C4-2B (cell line): ENCODE measurements around the gene NOP9.

ENCODE experiments used
- ZFX ChIP-seq: fragments of 450-650 bp; IDR thresholded peaks from 2 replicates; pipeline ENCODE4 v1.6.1; 2017
- TF ChIP-seq, protein P1 (sequence below): fragments of 450-650 bp; conservative IDR thresholded peaks from 2 replicates; pipeline ENCODE4 v1.5.1; 2017; ENCODE audit warnings: mild to moderate bottlenecking

DNA sequence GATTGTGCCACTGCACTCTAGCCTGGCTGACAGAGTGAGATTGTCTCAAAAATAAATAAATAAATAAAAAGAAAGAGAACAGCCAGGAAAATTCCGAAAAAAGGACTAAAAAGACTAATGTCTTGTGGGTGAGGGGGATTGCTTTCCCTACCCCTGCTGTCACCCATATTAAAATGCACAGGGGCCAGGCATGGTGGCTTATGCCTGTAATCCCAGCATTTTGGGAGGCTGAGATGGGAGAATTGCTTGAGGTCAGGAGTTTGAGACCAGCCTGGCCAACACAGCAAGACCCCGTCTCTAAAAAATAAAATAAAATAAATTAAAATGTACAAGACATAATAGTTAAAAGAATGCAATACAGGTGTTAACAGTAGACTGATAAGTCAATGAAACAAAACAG lies 6.1 kb upstream of the NOP9 start:
- TF ChIP-seq, protein P1, sequence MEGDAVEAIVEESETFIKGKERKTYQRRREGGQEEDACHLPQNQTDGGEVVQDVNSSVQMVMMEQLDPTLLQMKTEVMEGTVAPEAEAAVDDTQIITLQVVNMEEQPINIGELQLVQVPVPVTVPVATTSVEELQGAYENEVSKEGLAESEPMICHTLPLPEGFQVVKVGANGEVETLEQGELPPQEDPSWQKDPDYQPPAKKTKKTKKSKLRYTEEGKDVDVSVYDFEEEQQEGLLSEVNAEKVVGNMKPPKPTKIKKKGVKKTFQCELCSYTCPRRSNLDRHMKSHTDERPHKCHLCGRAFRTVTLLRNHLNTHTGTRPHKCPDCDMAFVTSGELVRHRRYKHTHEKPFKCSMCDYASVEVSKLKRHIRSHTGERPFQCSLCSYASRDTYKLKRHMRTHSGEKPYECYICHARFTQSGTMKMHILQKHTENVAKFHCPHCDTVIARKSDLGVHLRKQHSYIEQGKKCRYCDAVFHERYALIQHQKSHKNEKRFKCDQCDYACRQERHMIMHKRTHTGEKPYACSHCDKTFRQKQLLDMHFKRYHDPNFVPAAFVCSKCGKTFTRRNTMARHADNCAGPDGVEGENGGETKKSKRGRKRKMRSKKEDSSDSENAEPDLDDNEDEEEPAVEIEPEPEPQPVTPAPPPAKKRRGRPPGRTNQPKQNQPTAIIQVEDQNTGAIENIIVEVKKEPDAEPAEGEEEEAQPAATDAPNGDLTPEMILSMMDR: no peak
- TF ChIP-seq ZFX: no peak
